CD4-positive, alpha-beta memory T cell (primary cell): ENCODE results near the gene KRTAP5-7. TPM values are rescaled to one million over a fixed set of nuclear protein-coding genes. Genes with fewer than 3 reads are reported as not detected.

Experiments used
- CTCF ChIA-PET: fragments of 350-600 bp; sonication (Branson Sonifier 250); formaldehyde crosslinking; loops from one replicate; lab custom pipeline; 2021; ENCODE audit warnings: inconsistent platforms; ENCODE audit not compliant: partially characterized antibody; lab: Charles Lee
- POLR2A ChIA-PET: fragments of 350-600 bp; sonication (Branson Sonifier 250); formaldehyde crosslinking; loops from one replicate; lab custom pipeline; 2021; ENCODE audit not compliant: partially characterized antibody; lab: Charles Lee
- DNase-seq, 5 donors: peaks; one replicate each; pipeline versions ENCODE4 v3.0.0 to v3.0.0-alpha.2; 2020 to 2022; ENCODE audit warnings: mixed read lengths in 1 of 5
- H3K27ac ChIP-seq: one replicate; pipeline ENCODE4 v1.7.0; 2013; ENCODE audit warnings: low read depth, low read length
- H3K27me3 ChIP-seq: 2 replicates; pipeline ENCODE4 v1.7.0; 2013; ENCODE audit warnings: mild to moderate bottlenecking, low read length, moderate library complexity; ENCODE audit not compliant: insufficient read depth
- H3K36me3 ChIP-seq: 2 replicates; pipeline ENCODE4 v1.7.0; 2013; ENCODE audit warnings: mild to moderate bottlenecking, low read length, moderate library complexity; ENCODE audit not compliant: insufficient read depth
- H3K4me1 ChIP-seq: 2 replicates; pipeline ENCODE4 v1.7.0; 2013; ENCODE audit warnings: mild to moderate bottlenecking, low read length, moderate library complexity; ENCODE audit not compliant: insufficient read depth
- H3K4me3 ChIP-seq, 2 donors: one replicate each; pipeline ENCODE4 v1.7.0; 2013; ENCODE audit warnings: low read length in 2 of 2, mild to moderate bottlenecking in 1 of 2
- H3K9me3 ChIP-seq, 2 donors: one replicate each; pipeline ENCODE4 v1.7.0; 2013; ENCODE audit warnings: low read length in 2 of 2, control low read depth in 1 of 2; ENCODE audit not compliant: control insufficient read depth in 1 of 2
- H3K27ac Mint-ChIP-seq, 7 donors: one replicate each; pipeline ENCODE4 v1.8.0; 2020 to 2021; ENCODE audit warnings: mixed read lengths in 7 of 7, mild to moderate bottlenecking in 6 of 7, inconsistent platforms in 3 of 7, moderate library complexity in 3 of 7
- H3K27me3 Mint-ChIP-seq, 2 donors: one replicate each; pipeline ENCODE4 v1.8.0; 2020 to 2021; ENCODE audit warnings: mixed read lengths in 2 of 2
- H3K36me3 Mint-ChIP-seq, 2 donors: one replicate each; pipeline ENCODE4 v1.8.0; 2020 to 2021; ENCODE audit warnings: mixed read lengths in 2 of 2, inconsistent platforms in 1 of 2, mild to moderate bottlenecking in 1 of 2
- H3K4me1 Mint-ChIP-seq, 4 donors: one replicate each; pipeline ENCODE4 v1.8.0; 2020 to 2021; ENCODE audit warnings: mixed read lengths in 4 of 4, mild to moderate bottlenecking in 1 of 4
- H3K4me3 Mint-ChIP-seq, 8 donors: one replicate each; pipeline ENCODE4 v1.8.0; 2020 to 2021; ENCODE audit warnings: mixed read lengths in 8 of 8, mild to moderate bottlenecking in 7 of 8, moderate library complexity in 6 of 8, inconsistent platforms in 3 of 8
- H3K9me3 Mint-ChIP-seq, 8 donors: one replicate each; pipeline ENCODE4 v1.8.0; 2020 to 2021; ENCODE audit warnings: mixed read lengths in 8 of 8, mild to moderate bottlenecking in 5 of 8, inconsistent platforms in 3 of 8, moderate library complexity in 1 of 8
- intact Hi-C: fragments of 100-400 bp; cut with micrococcal nuclease; formaldehyde crosslinking; loops from one replicate; pipeline ENCODE4 v1.15.1; 2023
- polyA plus RNA-seq, 2 donors: library from polyadenylated mRNA; unstranded; fragments of 300-500 nt; fragmentation: Illumina TruSeq; gene quantifications; one replicate each; pipeline ENCODE4 v1.2.3, GENCODE V29; 2021
- total RNA-seq, 2 experiments: library from RNA; stranded (reverse); gene quantifications; one replicate each; pipeline ENCODE4 v1.2.3, GENCODE V29; 2021

KRTAP5-7 gene
- total and polyA plus RNA-seq, 4 experiments from 2014 or later, result not detected

- Histone ChIP-seq H3K4me3 (no peak overlapping the region), H3K36me3 (peaks cover 29% of the 10 kb centered on the region), H3K9me3 (peaks cover 0 to 5% of the 10 kb centered on the region in 2 donors), H3K4me1 (no peaks in the 10 kb centered on the region), H3K27me3 (no peaks in the 10 kb centered on the region), H3K27ac (no peak overlapping the region)
- DNase-seq, result no peak
- Mint-ChIP-seq H3K9me3 (peaks cover 7 to 52% (median 44%) of the 10 kb centered on the region in 8 donors), H3K4me1 (no peaks in the 10 kb centered on the region), H3K36me3 (peaks cover 55 to 68% of the 10 kb centered on the region in 2 donors), H3K27ac (no peak overlapping the region), H3K27me3 (no peaks in the 10 kb centered on the region), H3K4me3 (no peak overlapping the region)
- intact Hi-C loops, result no loop called here
- ChIA-PET POLR2A (no interaction called here), CTCF (no interaction called here)
These were observed 22.1 kb upstream of the KRTAP5-7 start for GRCh38 chr11:71505001-71505400.

GRCh38 chr11:71505781-71506180, 21.3 kb upstream of the KRTAP5-7 start:
- Histone ChIP-seq H3K9me3 (peaks cover 0 to 10% of the 10 kb centered on the region in 2 donors), H3K4me1 (no peaks in the 10 kb centered on the region), H3K36me3 (peaks cover 21% of the 10 kb centered on the region), H3K4me3 (no peak overlapping the region), H3K27ac (no peak overlapping the region), H3K27me3 (no peaks in the 10 kb centered on the region)
- H3K4me1 Mint-ChIP-seq, result no peaks in the 10 kb centered on the region
- H3K27me3 Mint-ChIP-seq, result no peaks in the 10 kb centered on the region
- H3K9me3 Mint-ChIP-seq, result peaks cover 7 to 60% (median 51%) of the 10 kb centered on the region in 8 donors
- ChIA-PET CTCF (interaction anchor here (0.6 kb wide), 1 partner anchor 700 kb away, joined by 3 read pairs; no protein-coding TSS in a partner anchor), POLR2A (no interaction called here)
- no peak overlapping the region for H3K27ac Mint-ChIP-seq
- H3K36me3 Mint-ChIP-seq, result peaks cover 47 to 60% of the 10 kb centered on the region in 2 donors
- intact Hi-C loops, result no loop called here
- no peak overlapping the region for H3K4me3 Mint-ChIP-seq
- DNase-seq, result no peak

- Histone ChIP-seq H3K9me3 (peaks cover 0 to 10% of the 10 kb centered on the region in 2 donors), H3K4me3 (no peak overlapping the region), H3K4me1 (no peaks in the 10 kb centered on the region), H3K36me3 (peaks cover 8% of the 10 kb centered on the region), H3K27ac (no peak overlapping the region), H3K27me3 (no peaks in the 10 kb centered on the region)
- H3K27ac Mint-ChIP-seq, result no peak overlapping the region
- ChIA-PET POLR2A (no interaction called here), CTCF (no interaction called here)
- H3K36me3 Mint-ChIP-seq, result peaks cover 44 to 56% of the 10 kb centered on the region in 2 donors
- H3K4me1 Mint-ChIP-seq, result no peaks in the 10 kb centered on the region
- no peak overlapping the region for H3K4me3 Mint-ChIP-seq
- intact Hi-C loops, result no loop called here
- peaks cover 7 to 70% (median 56%) of the 10 kb centered on the region in 8 donors for H3K9me3 Mint-ChIP-seq
- no peaks in the 10 kb centered on the region for H3K27me3 Mint-ChIP-seq
- DNase-seq, result no peak
These were observed 20.0 kb upstream of the KRTAP5-7 start for GRCh38 chr11:71507102-71507501.

GRCh38 chr11:71518506-71519471, 8.3 kb upstream of the KRTAP5-7 start:
- Mint-ChIP-seq H3K9me3 (peaks cover 0 to 15% (median 5%) of the 10 kb centered on the region in 8 donors), H3K27ac (no peak overlapping the region), H3K4me1 (no peaks in the 10 kb centered on the region), H3K27me3 (no peaks in the 10 kb centered on the region), H3K36me3 (no peaks in the 10 kb centered on the region), H3K4me3 (no peak overlapping the region)
- intact Hi-C loops, result no loop called here
- Histone ChIP-seq H3K9me3 (no peaks in the 10 kb centered on the region), H3K4me1 (no peaks in the 10 kb centered on the region), H3K27me3 (no peaks in the 10 kb centered on the region), H3K27ac (no peak overlapping the region), H3K4me3 (no peak overlapping the region), H3K36me3 (no peaks in the 10 kb centered on the region)
- no peak for DNase-seq
- ChIA-PET CTCF (no interaction called here), POLR2A (no interaction called here)

- Mint-ChIP-seq H3K36me3 (no peaks in the 10 kb centered on the region), H3K27ac (peak overlapping the region in 1 of 7 donors; percentile 32), H3K27me3 (no peaks in the 10 kb centered on the region), H3K9me3 (peaks cover 0 to 15% (median 4%) of the 10 kb centered on the region in 8 donors), H3K4me3 (no peak overlapping the region), H3K4me1 (no peaks in the 10 kb centered on the region)
- DNase-seq, result no peak
- intact Hi-C loops, result no loop called here
- Histone ChIP-seq H3K4me3 (no peak overlapping the region), H3K27me3 (no peaks in the 10 kb centered on the region), H3K9me3 (no peaks in the 10 kb centered on the region), H3K36me3 (no peaks in the 10 kb centered on the region), H3K4me1 (no peaks in the 10 kb centered on the region), H3K27ac (no peak overlapping the region)
- POLR2A ChIA-PET, result no interaction called here
- CTCF ChIA-PET, result no interaction called here
These were observed 7.5 kb upstream of the KRTAP5-7 start for GRCh38 chr11:71519546-71519945.

- ChIA-PET POLR2A (no interaction called here), CTCF (no interaction called here)
- Histone ChIP-seq H3K4me1 (no peaks in the 10 kb centered on the region), H3K36me3 (no peaks in the 10 kb centered on the region), H3K4me3 (no peak overlapping the region), H3K27me3 (no peaks in the 10 kb centered on the region), H3K9me3 (no peaks in the 10 kb centered on the region), H3K27ac (no peak overlapping the region)
- H3K4me3 Mint-ChIP-seq, result no peak overlapping the region
- no peak overlapping the region for H3K27ac Mint-ChIP-seq
- peaks cover 0 to 8% (median 0%) of the 10 kb centered on the region in 8 donors for H3K9me3 Mint-ChIP-seq
- H3K27me3 Mint-ChIP-seq, result peaks cover 3 to 8% of the 10 kb centered on the region in 2 donors
- H3K36me3 Mint-ChIP-seq, result no peaks in the 10 kb centered on the region
- DNase-seq, result no peak
- intact Hi-C loops, result no loop called here
- H3K4me1 Mint-ChIP-seq, result no peaks in the 10 kb centered on the region
These were observed 1.7 kb upstream of the KRTAP5-7 start for GRCh38 chr11:71525188-71525937.

- H3K27me3 Mint-ChIP-seq, result peaks cover 3 to 9% of the 10 kb centered on the region in 2 donors
- no peak overlapping the region for H3K4me3 Mint-ChIP-seq
- no peak overlapping the region for H3K27ac Mint-ChIP-seq
- CTCF ChIA-PET, result no interaction called here
- no peaks in the 10 kb centered on the region for H3K36me3 Mint-ChIP-seq
- H3K9me3 Mint-ChIP-seq, result peaks cover 0 to 8% (median 0%) of the 10 kb centered on the region in 8 donors
- no peaks in the 10 kb centered on the region for H3K4me1 ChIP-seq
- no peaks in the 10 kb centered on the region for H3K9me3 ChIP-seq
- no peaks in the 10 kb centered on the region for H3K4me1 Mint-ChIP-seq
- no peak for DNase-seq
- H3K36me3 ChIP-seq, result no peaks in the 10 kb centered on the region
- no peaks in the 10 kb centered on the region for H3K27me3 ChIP-seq
- POLR2A ChIA-PET, result no interaction called here
- intact Hi-C loops, result no loop called here
- H3K27ac ChIP-seq, result no peak overlapping the region
- no peak overlapping the region for H3K4me3 ChIP-seq
These were observed 1.1 kb upstream of the KRTAP5-7 start for GRCh38 chr11:71525938-71526495.
